ENCODE results near the gene SLAMF6. TPM values are rescaled to one million over a fixed set of nuclear protein-coding genes. Genes with fewer than 3 reads are reported as not detected.

Gene SLAMF6
- total and polyA plus RNA-seq, 11 donors = 0.09 to 3.8 (median 0.30) TPM

- no peak overlapping the region for H3K4me3 ChIP-seq
- ATAC-seq (no peak), DNase-seq (no peak)
- intact Hi-C loops (cut with DNase I) = no loop called here
- no peaks in the 10 kb centered on the region for H3K27me3 ChIP-seq
- WGBS, 4 donors = 71 to 74% (median 73%) methylated on average over 2 of the region's 2 CpGs
- no peak for TF ChIP-seq POLR2A (IDR thresholded peaks at IDR 0.05)
- TF ChIP-seq CTCF (IDR thresholded peaks at IDR 0.05) = no peak
- H3K4me1 ChIP-seq = no peaks in the 10 kb centered on the region
- no peak overlapping the region for H3K27ac ChIP-seq
- H3K36me3 ChIP-seq = no peaks in the 10 kb centered on the region
- no peaks in the 10 kb centered on the region for H3K9me3 ChIP-seq
Observed at GRCh38 chr1:160439718-160440117, 83.3 kb downstream of the SLAMF6 start.

- DNase-seq = no peak
- Histone ChIP-seq H3K4me1 (no peaks in the 10 kb centered on the region), H3K36me3 (no peaks in the 10 kb centered on the region), H3K9me3 (no peaks in the 10 kb centered on the region), H3K4me3 (no peak overlapping the region), H3K27me3 (no peaks in the 10 kb centered on the region), H3K27ac (no peak overlapping the region)
- 83 to 93% (median 92%) methylated on average over 2 of the region's 2 CpGs for WGBS, 4 donors
- ATAC-seq = no peak
- TF ChIP-seq POLR2A (IDR thresholded peaks at IDR 0.05) = no peak
- no peak for TF ChIP-seq CTCF (IDR thresholded peaks at IDR 0.05)
- intact Hi-C loops (cut with DNase I) = no loop called here
Observed at GRCh38 chr1:160438935-160439334, 84.1 kb downstream of the SLAMF6 start.

GRCh38 chr1:160438317-160438918, 84.6 kb downstream of the SLAMF6 start:
- H3K27me3 ChIP-seq = no peaks in the 10 kb centered on the region
- ATAC-seq (no peak), DNase-seq (no peak)
- intact Hi-C loops (cut with DNase I) = no loop called here
- no peaks in the 10 kb centered on the region for H3K36me3 ChIP-seq
- WGBS, 4 donors = 66 to 86% (median 83%) methylated on average over 4 of the region's 4 CpGs
- no peaks in the 10 kb centered on the region for H3K9me3 ChIP-seq
- H3K27ac ChIP-seq = peak overlapping the region in 9 of 12 donors; percentile 3 to 71 (median 25)
- peaks cover 0 to under 1% (median 0%) of the 10 kb centered on the region in 12 donors for H3K4me1 ChIP-seq
- peak overlapping the region in 6 of 12 donors; percentile 8 to 33 (median 21) for H3K4me3 ChIP-seq
- no peak for TF ChIP-seq CTCF (IDR thresholded peaks at IDR 0.05)
- no peak for TF ChIP-seq POLR2A (IDR thresholded peaks at IDR 0.05)

- 60 to 75% (median 69%) methylated on average over 4 of the region's 4 CpGs for WGBS, 4 donors
- TF ChIP-seq CTCF (IDR thresholded peaks at IDR 0.05) (no peak), POLR2A (IDR thresholded peaks at IDR 0.05) (no peak)
- H3K27ac ChIP-seq = peak overlapping the region in 9 of 12 donors; percentile 3 to 71 (median 25)
- H3K36me3 ChIP-seq = no peaks in the 10 kb centered on the region
- ATAC-seq (peak in 1 of 4 donors; percentile 52), DNase-seq (no peak)
- intact Hi-C loops (cut with DNase I) = no loop called here
- H3K4me3 ChIP-seq = peak overlapping the region in 6 of 12 donors; percentile 8 to 33 (median 21)
- H3K27me3 ChIP-seq = no peaks in the 10 kb centered on the region
- peaks cover 0 to 7% (median 0%) of the 10 kb centered on the region in 12 donors for H3K4me1 ChIP-seq
- H3K9me3 ChIP-seq = no peaks in the 10 kb centered on the region
Observed at GRCh38 chr1:160437432-160438316, 85.4 kb downstream of the SLAMF6 start.
